ENCODE results near the gene PSMA6. TPM values are rescaled to one million over a fixed set of nuclear protein-coding genes. Genes with fewer than 3 reads are reported as not detected.
"Not testable (repeated sequence)": the region's sequence is repeated elsewhere in the genome, so short reads cannot be mapped to it uniquely, and the experiment has no call there.

The PSMA6 gene
- total RNA-seq, 1 experiment from 2014 or later: 405 TPM

- in situ Hi-C loops (cut with HindIII; ENCODE audit: low sequenced_read_pairs): no loop called here
- no peak for DNase-seq (ENCODE audit: low spot score)
Observed at GRCh38 chr14:35304812-35305462, 12.8 kb downstream of the PSMA6 start.

DNA sequence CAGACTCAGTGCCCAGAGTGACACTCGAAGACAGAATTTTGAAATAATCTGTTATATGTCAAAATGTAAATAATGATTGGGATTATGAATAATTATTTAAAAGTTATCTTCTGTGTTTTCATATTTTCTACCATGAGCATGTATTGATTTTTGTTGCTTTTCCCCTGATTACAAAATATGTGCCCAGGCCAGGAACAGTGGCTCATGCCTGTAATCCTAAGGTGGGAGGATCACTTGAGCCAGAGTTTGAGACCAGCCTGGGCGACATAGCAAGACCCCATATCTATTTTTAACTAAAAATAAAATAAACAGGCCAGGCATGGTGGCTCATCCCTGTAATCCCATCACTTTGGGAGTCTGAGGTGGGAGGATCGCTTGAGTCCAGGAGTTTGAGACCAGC lies 13.5 kb downstream of the PSMA6 start:
- no peak for DNase-seq (ENCODE audit: low spot score)
- in situ Hi-C loops (cut with HindIII; ENCODE audit: low sequenced_read_pairs): no loop called here

- in situ Hi-C loops (cut with HindIII; ENCODE audit: low sequenced_read_pairs): no loop called here
- DNase-seq (ENCODE audit: low spot score): no peak
Observed at GRCh38 chr14:35306114-35306513, 13.9 kb downstream of the PSMA6 start.

DNA sequence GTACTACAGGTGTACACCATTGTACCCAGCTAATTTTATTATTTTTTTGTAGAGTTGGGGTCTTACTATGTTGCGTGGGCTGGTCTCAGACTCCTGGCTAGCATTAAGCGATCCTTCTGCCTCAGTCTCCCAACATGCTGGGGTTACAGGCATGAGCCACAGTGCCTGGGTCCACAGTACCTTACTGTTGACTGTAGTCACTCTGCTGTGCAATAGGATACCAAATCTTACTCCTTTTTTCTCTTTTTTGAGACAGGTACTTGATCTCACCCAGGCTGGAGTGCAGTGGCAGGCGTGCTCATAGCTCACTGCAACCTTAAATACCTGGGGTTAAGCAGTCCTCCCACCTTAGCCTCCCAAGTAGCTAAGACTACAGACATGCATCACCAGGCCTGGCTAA lies 25.6 kb downstream of the PSMA6 start:
- in situ Hi-C loops (cut with HindIII; ENCODE audit: low sequenced_read_pairs): no loop called here
- no peak for DNase-seq (ENCODE audit: low spot score)

DNA sequence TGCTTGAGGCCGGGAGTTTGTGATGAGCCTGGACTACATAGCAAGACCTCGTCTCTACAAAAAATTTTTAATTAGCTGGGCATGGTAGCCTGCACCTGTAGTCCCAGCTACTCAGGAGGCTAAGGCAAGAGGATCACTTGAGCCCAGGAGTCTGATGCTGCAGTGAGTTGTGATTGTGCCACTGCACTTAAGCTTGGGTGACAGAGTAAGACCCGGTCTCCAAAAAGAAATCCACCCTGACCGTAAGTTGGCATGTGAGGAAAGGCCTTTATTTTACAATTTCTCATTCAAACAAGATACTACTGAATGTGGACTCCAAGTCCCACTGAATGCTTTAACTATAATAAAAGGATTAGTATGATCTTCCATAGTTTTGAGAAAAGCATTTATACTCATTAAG lies 27.3 kb downstream of the PSMA6 start:
- no peak for DNase-seq (ENCODE audit: low spot score)
- in situ Hi-C loops (cut with HindIII; ENCODE audit: low sequenced_read_pairs): no loop called here

DNA sequence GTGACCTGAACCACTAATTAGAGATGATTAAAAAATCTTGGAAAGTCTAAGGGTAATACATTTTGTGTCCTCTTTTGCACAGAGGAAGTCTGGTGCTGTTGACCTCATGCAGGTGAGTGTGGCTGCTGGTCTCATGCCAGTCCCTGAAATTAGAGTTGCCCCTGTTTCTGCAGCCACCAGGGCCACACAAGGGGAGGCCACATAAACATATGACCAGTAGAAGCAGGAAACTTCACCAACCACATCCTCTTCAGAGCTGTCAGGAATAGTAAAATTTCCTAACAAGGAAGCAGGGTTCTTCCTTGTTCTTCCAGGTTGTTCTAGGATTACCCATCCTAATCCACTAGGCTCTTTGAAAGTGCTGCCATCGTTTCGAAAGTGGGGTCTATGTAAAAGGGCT lies 28.3 kb downstream of the PSMA6 start:
- DNase-seq (ENCODE audit: low spot score): no peak
- in situ Hi-C loops (cut with HindIII; ENCODE audit: low sequenced_read_pairs): no loop called here

DNA sequence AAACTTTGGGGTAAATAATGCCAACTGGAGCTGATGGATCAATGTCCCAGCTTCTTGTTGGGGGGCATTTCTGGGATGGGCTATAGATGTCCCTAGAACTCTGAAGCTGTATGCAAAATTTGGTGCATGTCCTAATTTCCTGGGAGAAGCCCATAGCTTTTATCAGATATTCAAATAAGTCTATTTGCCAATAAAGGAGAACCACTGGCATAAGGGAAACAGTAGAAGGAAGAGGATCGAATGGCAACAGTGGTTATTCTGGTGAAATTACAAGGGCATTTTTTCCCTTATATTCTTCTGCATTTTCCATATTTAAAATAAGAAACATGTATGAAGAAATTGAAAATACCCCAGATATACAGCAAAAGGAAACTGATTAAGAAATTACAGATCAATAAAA lies 34.2 kb downstream of the PSMA6 start:
- DNase-seq (ENCODE audit: low spot score): no peak
- in situ Hi-C loops (cut with HindIII; ENCODE audit: low sequenced_read_pairs): no loop called here

DNA sequence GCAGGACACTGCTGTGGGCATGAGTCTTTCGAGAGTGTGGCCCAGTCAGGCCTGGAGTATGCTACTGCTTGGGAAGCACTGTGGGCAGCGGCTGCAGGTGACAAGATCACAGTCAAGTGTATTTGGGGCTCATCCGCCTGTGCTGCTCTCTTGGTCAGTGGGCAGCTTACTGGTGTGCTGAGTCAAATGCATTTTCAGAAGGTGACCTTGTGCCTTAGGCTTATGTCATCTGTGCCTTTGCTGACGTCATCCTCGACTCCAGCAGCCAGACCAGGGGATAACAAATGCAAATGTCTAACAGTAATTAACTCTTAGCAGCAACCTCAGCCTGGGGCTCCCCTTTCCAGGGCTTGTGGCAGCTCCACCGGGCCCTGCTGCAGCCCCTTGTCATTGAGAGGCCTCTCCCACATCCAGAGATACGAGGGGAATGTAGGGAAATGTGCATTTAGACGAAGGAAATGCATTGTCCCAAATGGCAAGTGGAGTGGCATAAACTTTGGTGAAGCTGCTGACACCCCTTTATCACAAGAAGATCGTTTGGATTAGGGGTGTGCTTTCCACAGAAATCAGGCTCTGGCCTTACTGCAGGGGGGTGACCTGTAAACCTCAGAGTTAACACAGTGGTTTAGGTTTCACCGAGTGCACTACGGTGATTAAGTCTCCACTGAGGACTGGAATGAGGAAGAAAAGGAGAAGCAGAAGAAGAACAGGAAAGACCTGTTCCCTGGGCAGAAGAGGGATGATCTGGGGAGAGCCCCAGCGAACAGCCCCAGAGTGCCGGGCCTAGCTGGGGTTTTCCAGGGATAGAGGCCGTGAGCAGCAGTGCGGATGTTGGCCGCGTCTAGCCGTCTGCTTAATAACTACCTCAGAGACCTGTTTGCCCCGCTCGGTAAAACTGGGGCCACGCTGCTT lies 39.7 kb downstream of the PSMA6 start:
- DNase-seq (ENCODE audit: low spot score): no peak
- in situ Hi-C loops (cut with HindIII; ENCODE audit: low sequenced_read_pairs): no loop called here

- in situ Hi-C loops (cut with HindIII; ENCODE audit: low sequenced_read_pairs): no loop called here
Observed at GRCh38 chr14:35332517-35333263, 40.5 kb downstream of the PSMA6 start.

GRCh38 chr14:35333264-35333730 lies 41.1 kb downstream of the PSMA6 start:
- no peak for DNase-seq (ENCODE audit: low spot score)
- in situ Hi-C loops (cut with HindIII; ENCODE audit: low sequenced_read_pairs): no loop called here

More at GRCh38 chr14:35332517-35333263, 40.5 kb downstream of the PSMA6 start:
- no peak for DNase-seq (ENCODE audit: low spot score)

DNA sequence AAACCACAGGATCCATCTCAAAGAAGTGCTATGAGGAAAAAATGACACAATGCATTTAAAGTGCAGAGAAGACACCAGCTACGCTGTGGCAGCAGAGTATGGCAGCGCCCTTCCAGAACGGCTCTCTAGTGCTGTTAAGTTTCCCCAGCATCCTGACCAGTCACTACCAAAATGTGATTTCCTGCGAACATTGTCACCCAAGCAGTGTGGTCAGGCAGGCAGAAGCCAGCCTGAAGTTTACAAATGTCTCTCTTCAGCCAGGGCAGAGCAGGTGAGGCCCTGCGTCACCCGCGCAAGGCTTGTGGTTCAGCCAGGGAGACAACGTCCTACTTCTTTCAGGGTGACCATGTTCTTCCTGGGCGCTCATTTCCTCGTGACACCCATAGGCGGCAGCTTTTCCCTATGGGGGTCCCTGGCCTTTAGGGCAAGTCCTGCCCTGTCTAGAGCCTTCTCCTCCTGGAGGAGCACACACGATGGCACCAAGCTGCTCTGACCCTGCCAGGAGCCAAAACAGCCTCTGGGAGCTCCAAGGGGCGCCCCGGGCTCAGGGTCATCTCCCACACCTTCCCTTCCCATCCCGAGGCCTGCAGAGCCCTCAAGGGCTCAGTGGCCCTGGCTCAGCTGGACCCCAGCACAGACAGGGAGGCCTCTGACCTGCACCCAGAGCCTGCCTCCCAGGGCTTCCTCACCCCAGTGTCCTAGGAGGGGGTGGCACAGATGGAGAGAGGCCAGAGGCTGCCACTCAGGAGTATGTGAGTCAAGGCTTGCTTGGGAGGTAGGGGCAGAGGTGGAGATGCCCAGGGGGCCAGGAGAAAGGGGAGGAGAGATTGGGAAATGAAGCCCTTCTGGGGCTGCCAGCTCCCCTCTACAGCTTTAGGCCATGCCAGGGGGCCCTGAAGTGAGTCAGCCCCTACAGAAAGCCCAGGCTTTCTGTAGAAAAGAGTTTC lies 41.9 kb downstream of the PSMA6 start:
- DNase-seq (ENCODE audit: low spot score): no peak
- in situ Hi-C loops (cut with HindIII; ENCODE audit: low sequenced_read_pairs): no loop called here

DNA sequence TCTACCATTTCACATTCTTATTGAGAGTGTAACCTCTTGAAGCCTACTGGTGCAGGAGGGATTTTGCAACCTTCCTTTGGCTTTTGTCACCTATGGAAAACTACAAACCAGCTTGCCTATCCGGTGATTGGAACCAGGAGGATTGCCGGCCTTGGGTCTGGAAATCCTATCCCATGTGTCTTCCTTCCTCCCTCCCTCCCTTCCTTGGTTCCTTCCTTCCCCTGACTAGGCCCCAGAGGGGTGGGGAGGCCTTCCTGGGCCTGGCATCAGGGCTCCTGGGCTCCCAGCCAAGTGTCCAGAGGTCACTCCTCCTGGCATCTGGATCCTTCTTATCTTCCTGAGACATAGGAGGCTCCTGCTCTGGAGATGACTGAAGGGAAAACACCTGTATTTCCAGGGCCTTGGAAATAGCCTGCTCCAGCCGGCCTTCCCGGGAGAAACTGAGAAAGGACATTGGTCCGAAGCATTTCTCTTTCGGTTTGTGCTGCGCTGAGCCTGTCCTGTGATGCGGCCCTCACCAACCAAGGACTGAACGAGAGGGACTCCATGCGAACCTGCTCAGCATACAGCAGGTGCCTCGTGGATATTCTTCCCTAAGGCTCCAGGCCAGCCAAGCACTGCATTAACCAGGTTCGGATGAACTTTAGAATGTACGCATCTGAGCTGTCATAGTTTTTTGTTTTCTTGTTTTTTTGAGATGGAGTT lies 43.4 kb downstream of the PSMA6 start:
- no peak for DNase-seq (ENCODE audit: low spot score)
- in situ Hi-C loops (cut with HindIII; ENCODE audit: low sequenced_read_pairs): no loop called here

DNA sequence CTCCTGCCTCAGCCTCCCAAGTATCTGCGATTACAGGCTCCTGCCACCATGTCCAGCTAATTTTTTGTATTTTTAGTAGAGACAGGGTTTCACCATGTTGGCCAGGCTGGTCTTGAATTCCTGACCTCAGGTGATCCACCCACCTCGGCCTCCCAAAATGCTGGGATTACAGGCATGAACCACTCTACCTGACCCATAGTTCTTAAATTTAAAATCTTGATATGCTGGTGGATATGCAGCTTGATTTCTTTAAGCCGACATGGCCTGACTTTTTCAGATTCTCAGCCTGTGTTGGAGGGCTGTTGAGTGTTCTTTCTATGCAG lies 44.0 kb downstream of the PSMA6 start:
- DNase-seq (ENCODE audit: low spot score); in situ Hi-C loops (cut with HindIII; ENCODE audit: low sequenced_read_pairs): not testable (repeated sequence)

DNA sequence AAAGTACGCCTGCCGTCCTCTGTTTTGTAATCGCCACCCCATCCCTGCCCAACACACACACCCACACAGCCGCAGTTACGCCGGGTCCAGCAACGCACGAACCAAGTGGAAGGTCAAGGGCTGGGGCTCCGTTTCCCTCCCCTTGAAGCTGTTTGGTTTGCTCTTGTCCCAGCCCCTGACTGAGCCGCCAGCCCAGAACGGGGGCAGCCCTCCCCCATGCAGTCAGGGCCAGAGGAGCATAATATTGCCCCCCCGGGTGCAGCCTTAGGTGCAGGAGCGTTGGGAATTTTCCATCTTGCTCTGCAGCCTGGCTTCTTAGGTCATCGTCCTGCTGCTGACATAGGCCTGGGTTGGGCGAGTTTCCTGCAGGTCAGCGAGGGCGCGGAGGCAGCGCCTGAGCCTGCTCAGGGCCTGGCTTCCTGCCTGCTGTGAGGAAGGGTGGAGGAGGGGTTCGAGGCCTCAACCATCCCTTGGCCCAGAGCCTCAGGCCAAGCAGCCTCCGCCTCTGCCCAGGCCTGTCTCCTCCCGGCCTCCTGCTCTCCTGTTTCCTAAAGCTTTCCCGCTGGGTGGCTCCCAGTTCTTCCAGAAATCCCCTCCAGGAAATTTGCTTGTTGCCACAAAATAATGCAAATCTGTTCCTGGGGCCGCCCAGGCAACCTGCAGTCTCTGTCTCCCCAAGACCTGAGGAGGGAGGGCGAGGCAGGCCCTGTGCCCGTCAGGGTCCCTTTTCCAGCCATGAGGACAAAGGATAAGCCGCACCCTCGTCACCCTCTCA lies 44.5 kb downstream of the PSMA6 start:
- no peak for DNase-seq (ENCODE audit: low spot score)
- in situ Hi-C loops (cut with HindIII; ENCODE audit: low sequenced_read_pairs): no loop called here

DNA sequence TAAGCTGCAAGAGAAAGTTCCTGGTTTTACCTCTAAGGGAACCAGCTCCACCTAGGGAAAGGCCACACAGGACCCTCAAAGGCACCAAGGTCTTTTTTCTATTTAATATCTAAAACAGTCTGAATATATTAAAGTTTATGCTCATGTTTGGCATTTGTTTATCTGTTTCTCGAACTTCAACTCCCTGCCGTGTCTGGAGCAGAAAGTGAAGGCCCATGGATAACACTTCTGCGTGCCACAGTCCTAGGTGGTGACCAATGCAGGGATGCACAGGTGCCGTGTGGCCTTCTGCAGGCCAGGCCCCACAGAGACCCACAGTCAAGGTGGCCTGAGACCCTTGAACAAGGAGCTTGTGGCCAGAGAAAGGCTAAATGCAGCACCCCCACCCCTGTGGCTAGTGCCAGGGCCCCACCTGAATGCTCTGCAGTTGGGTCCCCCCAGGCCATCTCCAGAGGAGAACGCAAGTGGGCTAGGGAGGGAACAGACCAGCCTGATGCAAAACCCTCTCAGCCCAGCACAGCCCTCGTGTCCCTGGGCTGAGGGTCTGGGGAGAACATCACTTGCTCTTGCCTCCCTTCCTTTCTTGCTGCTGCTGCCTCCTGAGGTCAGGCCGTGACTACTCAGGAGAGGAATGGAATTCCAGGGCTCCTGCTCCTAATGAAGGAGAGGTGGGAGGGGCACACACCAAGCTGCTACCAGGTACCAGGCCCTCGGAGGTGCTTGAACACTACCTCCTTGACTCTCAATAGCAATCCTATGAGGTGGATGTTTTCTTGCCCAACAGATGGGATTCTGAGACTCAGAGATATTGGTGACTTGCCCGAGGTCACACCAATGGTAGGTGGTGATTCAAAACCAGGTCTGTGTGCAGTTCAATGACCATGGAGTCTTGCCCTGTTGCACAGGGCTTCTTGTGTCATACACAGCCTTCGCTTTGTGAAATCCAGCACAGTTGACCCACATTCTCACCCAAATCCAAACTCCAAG lies 45.4 kb downstream of the PSMA6 start:
- in situ Hi-C loops (cut with HindIII; ENCODE audit: low sequenced_read_pairs): no loop called here
- DNase-seq (ENCODE audit: low spot score): no peak

GRCh38 chr14:35338731-35339405 lies 46.7 kb downstream of the PSMA6 start:
- in situ Hi-C loops (cut with HindIII; ENCODE audit: low sequenced_read_pairs): no loop called here

More at GRCh38 chr14:35338731-35339405, 46.7 kb downstream of the PSMA6 start:
- DNase-seq (ENCODE audit: low spot score): no peak

Data from G401 (cell line).